ENCODE measurements around the gene LHX4. TPM values are rescaled to one million over a fixed set of nuclear protein-coding genes. Genes with fewer than 3 reads are reported as not detected.

The LHX4 gene
- total RNA-seq, 1 donor from 2014 or later, result 0.36 TPM

GRCh38 chr1:180312926-180313325 lies 82.9 kb downstream of the LHX4 start:
- Mint-ChIP-seq H3K27me3 (ENCODE audit: low read depth, unreplicated experiment) (no peaks in the 10 kb centered on the region), H3K27ac (ENCODE audit: unreplicated experiment) (no peak overlapping the region), H3K4me1 (ENCODE audit: low read depth, unreplicated experiment) (peaks cover 34% of the 10 kb centered on the region), H3K36me3 (ENCODE audit: low read depth, unreplicated experiment) (no peaks in the 10 kb centered on the region), H3K9me3 (ENCODE audit: unreplicated experiment) (no peaks in the 10 kb centered on the region), H3K4me3 (ENCODE audit: unreplicated experiment) (no peak overlapping the region)
- no peaks in the 10 kb centered on the region for H3K79me2 ChIP-seq (ENCODE audit: insufficient read depth, low read length)
- no peak overlapping the region for H3K4me2 ChIP-seq (ENCODE audit: low read length)
- H2AFZ ChIP-seq (ENCODE audit: low read depth, low read length), result no peak overlapping the region
- no peak overlapping the region for H3K4me3 ChIP-seq (ENCODE audit: insufficient read depth, low read depth, low read length)
- FAIRE-seq (no peak), DNase-seq (ENCODE audit: low read depth) (peak; percentile 10)
- TF ChIP-seq EZH2 (IDR thresholded peaks at IDR 0.05; ENCODE audit: insufficient read depth, low read length) (no peak), CTCF (IDR thresholded peaks at IDR 0.05; ENCODE audit: insufficient read depth, low read depth, low read length) (no peak)
- H3K9me3 ChIP-seq (ENCODE audit: insufficient read depth, low read depth, low read length), result no peaks in the 10 kb centered on the region
- H3K27ac ChIP-seq (ENCODE audit: low read depth, low read length), result no peak overlapping the region
- H3K27me3 ChIP-seq (ENCODE audit: insufficient read depth, low read length), result no peaks in the 10 kb centered on the region
- no peak overlapping the region for H3K9ac ChIP-seq (ENCODE audit: low read length)
- peaks cover 4% of the 10 kb centered on the region for H4K20me1 ChIP-seq (ENCODE audit: insufficient read depth, low read length)
- H3K4me1 ChIP-seq (ENCODE audit: insufficient read depth, low read length), result peaks cover 10% of the 10 kb centered on the region
- H3K36me3 ChIP-seq (ENCODE audit: insufficient read depth, low read length), result no peaks in the 10 kb centered on the region

- Mint-ChIP-seq H3K27ac (ENCODE audit: unreplicated experiment) (no peak overlapping the region), H3K4me1 (ENCODE audit: low read depth, unreplicated experiment) (no peaks in the 10 kb centered on the region), H3K27me3 (ENCODE audit: low read depth, unreplicated experiment) (no peaks in the 10 kb centered on the region), H3K4me3 (ENCODE audit: unreplicated experiment) (no peak overlapping the region), H3K36me3 (ENCODE audit: low read depth, unreplicated experiment) (no peaks in the 10 kb centered on the region), H3K9me3 (ENCODE audit: unreplicated experiment) (peaks cover 1% of the 10 kb centered on the region)
- TF ChIP-seq CTCF (IDR thresholded peaks at IDR 0.05; ENCODE audit: insufficient read depth, low read depth, low read length) (no peak), EZH2 (IDR thresholded peaks at IDR 0.05; ENCODE audit: insufficient read depth, low read length) (no peak)
- Histone ChIP-seq H3K9me3 (ENCODE audit: insufficient read depth, low read depth, low read length) (no peaks in the 10 kb centered on the region), H3K4me3 (ENCODE audit: insufficient read depth, low read depth, low read length) (no peak overlapping the region), H3K79me2 (ENCODE audit: insufficient read depth, low read length) (no peaks in the 10 kb centered on the region), H4K20me1 (ENCODE audit: insufficient read depth, low read length) (peaks cover 9% of the 10 kb centered on the region), H3K27me3 (ENCODE audit: insufficient read depth, low read length) (no peaks in the 10 kb centered on the region), H3K4me2 (ENCODE audit: low read length) (no peak overlapping the region), H3K9ac (ENCODE audit: low read length) (no peak overlapping the region), H3K36me3 (ENCODE audit: insufficient read depth, low read length) (no peaks in the 10 kb centered on the region), H3K4me1 (ENCODE audit: insufficient read depth, low read length) (no peaks in the 10 kb centered on the region), H2AFZ (ENCODE audit: low read depth, low read length) (no peak overlapping the region), H3K27ac (ENCODE audit: low read depth, low read length) (no peak overlapping the region)
- no peak for FAIRE-seq
- DNase-seq (ENCODE audit: low read depth), result no peak
Measured at GRCh38 chr1:180327089-180327488, 97.0 kb downstream of the LHX4 start.

Other genes starting within 250 kb of the LHX4 start
- gene QSOX1, start 75.4 kb upstream of the LHX4 start, total RNA-seq, result 156 and 184 TPM in 2 replicates

Measured in astrocyte (in vitro differentiated cells and primary cell).